ENCODE measurements around the gene MACROD2.

- TF ChIP-seq POLR2A (IDR thresholded peaks at IDR 0.05) (no peak), CTCF (IDR thresholded peaks at IDR 0.05) (no peak)
These were observed 662.1 kb downstream of the MACROD2 start for GRCh38 chr20:14657266-14658005.

Measured in body of pancreas (tissue), 4 donors.